ENCODE results near the gene RUFY2.
A peak's percentile ranks its signal among the peaks of the same experiment; 100 is the strongest.
"Not testable (repeated sequence)": the region's sequence is repeated elsewhere in the genome, so short reads cannot be mapped to it uniquely, and the experiment has no call there.

RUFY2 gene

DNA sequence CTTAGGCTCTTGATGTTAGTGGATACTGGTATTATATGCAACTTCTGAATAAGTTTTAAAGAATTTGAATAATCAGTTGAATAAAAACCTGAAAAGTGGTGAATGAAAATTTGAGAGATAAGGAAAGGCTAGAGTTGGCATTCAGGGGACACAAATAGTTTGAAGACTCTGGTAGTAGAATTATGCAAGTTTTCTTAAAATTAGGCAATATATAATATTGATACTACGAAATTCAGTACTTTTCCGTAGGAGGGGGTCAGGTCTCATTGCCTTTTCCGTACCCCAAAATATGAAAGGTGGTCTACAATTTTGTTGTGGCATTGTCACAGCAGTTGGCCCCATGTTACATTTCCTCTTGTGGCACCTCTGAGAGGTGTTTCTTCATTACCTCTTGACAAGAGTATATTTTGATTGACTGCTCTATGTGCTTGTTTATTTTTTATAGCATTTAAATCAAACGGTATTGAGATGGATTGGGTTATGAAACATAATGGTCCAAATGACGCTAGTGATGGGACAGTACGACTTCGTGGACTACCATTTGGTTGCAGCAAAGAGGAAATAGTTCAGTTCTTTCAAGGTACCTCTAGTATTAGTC, 70.2 kb downstream of the RUFY2 start:
- ATAC-seq, result no peak
- Mint-ChIP-seq H3K9me3 (no peaks in the 10 kb centered on the region), H3K4me3 (peak overlapping the region; percentile 81 to 91), H3K27ac (peak overlapping the region; percentile 3 to 88), H3K4me1 (peaks cover 71% of the 10 kb centered on the region), H3K27me3 (no peaks in the 10 kb centered on the region)
- no peak for DNase-seq

DNA sequence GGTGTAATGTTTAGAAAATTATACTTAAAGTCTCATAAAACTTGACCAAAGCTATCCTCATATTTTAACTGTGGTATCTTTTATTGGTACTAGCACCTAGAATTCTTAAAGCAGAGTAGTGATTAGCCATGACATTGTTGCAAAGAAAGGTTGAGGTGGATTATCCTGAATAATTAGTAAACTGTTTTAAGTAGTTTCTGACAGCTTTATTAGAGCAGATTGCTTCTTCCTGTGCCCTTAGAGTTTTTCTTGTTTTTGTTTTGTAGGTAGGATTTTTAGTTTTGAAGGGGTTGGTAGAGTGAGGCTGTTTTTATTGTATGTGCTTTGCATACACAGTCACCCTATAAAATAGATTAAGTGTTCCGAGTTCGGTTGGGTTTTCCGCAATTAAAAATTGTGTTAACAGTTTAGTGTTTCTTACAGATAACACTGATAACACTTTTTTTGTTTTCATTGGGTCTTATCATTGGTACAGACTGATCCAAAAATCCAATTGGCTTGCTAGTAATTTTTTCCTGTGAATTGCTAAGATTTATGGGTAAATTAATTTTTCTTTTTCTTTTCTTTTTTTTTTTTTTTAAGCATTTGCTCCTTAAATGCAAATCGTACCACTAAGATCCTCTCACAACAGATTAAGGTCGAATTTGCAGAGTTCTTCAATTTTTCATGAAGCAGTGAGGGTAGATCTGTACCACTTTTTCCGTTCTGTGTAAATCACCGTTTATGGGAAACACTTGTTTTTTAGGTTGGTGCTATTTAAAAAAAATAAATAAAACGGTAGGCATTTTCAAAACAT, 72.2 kb downstream of the RUFY2 start:
- peak overlapping the region; percentile 91 to 99 for H3K4me3 Mint-ChIP-seq
- no peaks in the 10 kb centered on the region for H3K27me3 Mint-ChIP-seq
- DNase-seq (no peak), ATAC-seq (no peak)
- no peaks in the 10 kb centered on the region for H3K9me3 Mint-ChIP-seq
- peak overlapping the region; percentile 69 to 90 for H3K27ac Mint-ChIP-seq
- peaks cover 75% of the 10 kb centered on the region for H3K4me1 Mint-ChIP-seq

DNA sequence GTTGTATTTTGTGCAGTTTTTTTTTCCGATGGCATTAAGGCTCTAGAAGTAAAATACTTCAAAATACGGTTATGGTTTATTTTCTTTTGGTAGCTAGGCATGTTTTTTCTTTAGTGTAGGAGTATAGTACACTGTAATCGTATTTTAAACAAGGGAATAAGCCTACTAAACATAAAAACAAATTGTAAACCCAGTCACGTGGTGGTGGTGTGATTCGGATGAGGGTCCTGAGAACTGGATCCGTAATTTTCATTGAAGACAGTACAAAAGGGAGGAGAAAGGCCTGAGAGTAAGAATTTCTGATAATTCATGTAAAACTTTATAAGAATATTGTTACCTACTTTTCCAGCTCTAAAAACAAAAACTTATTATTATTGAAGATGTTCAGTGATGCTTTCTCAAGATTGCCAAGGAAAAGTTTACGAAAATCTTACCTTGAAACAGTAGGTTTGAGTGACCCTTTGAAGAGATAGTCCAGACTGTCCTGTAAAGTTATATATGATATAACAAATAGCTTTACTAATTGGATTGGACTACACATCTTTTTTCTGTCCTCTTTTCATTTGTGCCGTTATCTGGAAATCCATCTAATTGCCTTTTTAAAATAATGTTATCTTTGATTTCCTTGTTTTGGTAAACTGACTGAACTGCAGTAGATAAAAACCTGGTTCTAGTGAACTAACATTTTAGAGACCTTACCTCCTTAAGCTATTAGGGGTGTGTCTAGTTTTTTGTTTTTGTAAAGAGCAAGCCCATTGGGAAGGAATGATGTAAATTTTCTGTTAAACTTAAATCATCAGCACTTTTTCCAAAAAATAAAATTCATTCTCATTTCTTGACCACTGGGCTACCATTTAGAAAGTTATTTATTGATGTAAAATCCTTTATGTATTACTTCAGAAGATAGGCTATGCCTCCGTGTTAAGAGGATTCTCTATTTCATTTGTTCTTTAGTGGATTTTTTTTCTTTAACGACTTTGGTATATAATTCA, 73.3 kb downstream of the RUFY2 start:
- Mint-ChIP-seq H3K27me3 (no peaks in the 10 kb centered on the region), H3K4me3 (peak overlapping the region; percentile 91 to 99), H3K9me3 (no peaks in the 10 kb centered on the region), H3K4me1 (peaks cover 65% of the 10 kb centered on the region), H3K27ac (peak overlapping the region; percentile 100)
- DNase-seq (no peak), ATAC-seq (no peak)

DNA sequence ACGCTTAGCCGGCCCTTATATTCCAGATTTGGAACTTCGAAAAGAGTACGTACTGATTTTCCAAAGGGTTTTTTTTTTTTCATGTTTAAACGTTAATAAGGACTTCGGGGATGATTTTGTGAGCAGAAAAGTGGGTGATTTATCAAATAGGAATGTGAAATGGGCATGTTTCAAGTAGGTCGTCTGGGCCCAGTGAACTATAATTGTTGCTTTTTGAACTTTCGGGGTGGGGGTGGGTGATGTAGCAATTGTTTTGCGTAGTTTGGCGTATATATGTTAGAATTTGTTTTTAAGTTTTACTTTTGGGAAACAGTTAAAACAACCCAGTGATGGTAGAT, 74.0 kb downstream of the RUFY2 start:
- peak overlapping the region; percentile 100 for H3K27ac Mint-ChIP-seq
- peaks cover 64% of the 10 kb centered on the region for H3K4me1 Mint-ChIP-seq
- H3K27me3 Mint-ChIP-seq, result no peaks in the 10 kb centered on the region
- H3K4me3 Mint-ChIP-seq, result peak overlapping the region; percentile 91 to 99
- ATAC-seq, result no peak
- DNase-seq, result no peak
- H3K9me3 Mint-ChIP-seq, result no peaks in the 10 kb centered on the region

DNA sequence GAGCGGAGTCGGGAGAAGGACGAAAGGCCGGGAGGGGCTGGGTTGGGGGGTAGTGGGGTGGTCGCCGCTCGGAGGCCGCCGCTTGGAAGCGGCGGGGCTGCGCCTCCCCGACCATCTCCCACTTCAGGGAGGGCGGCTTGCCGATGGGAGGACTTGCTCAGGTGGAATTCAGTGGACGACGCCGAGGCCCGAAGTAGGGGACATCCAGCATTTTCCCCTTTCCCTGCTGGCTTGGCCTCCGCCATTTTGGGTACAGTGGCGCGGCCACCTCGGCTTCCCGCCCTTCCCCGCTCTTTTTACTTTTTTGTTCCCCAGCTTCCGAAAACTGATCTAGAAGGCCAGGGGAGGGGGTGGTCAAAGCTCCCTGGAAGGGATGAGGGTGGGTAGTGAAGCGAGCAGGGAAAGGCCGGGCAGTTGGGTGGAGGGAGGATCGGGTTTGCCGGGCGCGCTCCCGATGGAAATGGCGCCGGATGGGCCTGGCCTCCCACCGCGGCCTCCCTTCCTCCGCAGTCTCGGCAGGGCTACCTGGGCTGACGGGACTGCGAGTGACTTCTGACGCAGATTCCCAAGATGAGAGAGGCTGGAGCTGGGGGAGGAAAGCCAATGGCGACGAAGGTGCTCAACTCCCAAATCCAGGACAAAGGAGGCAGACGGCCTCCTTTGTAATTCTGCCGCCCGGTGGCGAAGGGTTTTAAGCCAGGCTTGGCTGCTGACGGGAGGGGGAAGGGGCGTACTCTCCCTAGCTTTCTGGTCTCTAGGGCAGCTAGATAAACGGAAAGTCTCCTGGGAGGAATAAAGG, 74.6 kb downstream of the RUFY2 start, which contains the start of gene PBLD:
Gene PBLD (minus strand): TSS at position 670 of the 799 bp plus-strand sequence. CDS start 26,084 bp downstream, outside the sequence.
- ATAC-seq (peak; percentile 37), DNase-seq (peak; percentile 65 to 74)
- no peaks in the 10 kb centered on the region for H3K27me3 Mint-ChIP-seq
- peaks cover 59% of the 10 kb centered on the region for H3K4me1 Mint-ChIP-seq
- H3K4me3 Mint-ChIP-seq, result peak within 1 kb of the TSS; percentile 91 to 99
- H3K9me3 Mint-ChIP-seq, result no peaks in the 10 kb centered on the region
- H3K27ac Mint-ChIP-seq, result peak within 1 kb of the TSS; percentile 100

DNA sequence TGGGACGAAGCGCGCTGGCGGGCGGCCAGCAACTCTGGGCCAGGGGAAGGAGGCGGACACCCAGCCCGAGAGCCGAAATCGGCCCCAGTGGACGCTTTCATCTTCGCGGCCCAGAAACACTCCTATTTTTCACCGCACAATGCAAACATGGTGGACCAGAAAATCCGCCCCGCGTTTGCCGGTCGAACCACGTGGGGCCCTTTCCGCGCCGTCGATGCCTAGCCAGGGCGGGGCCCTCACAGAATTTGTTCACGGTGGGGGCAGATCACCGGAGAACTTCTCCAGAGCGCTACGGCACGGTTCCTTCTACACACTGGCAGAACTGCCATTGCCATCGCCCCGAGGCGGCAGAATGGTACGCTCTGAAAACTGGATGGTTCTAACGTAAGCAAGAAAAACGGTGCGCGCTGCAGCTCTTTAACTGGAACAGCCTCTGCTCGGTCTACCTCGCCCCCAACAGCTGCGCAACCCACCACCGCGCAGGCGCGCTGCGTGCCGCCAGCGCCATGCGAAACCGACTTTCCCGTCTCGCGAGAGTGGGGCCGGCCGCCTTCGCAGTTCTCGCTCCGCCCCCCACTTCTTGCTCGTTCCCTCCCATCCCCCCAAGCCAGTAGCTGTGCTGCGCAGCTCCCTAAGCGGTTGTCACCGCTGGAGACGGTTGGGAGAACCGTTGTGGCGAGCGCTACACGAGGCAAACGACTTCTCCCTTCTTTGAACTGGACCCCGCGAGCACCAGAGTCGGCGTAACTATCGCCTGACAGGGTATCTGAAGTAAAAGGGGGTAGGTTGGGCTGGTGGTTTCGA, 75.4 kb downstream of the RUFY2 start, which contains the start of gene HNRNPH3:
Gene HNRNPH3 (plus strand): TSS at position 610 of the 804 bp plus-strand sequence. CDS start 5,158 bp downstream, outside the sequence.
- Mint-ChIP-seq H3K4me3 (peak within 1 kb of the TSS; percentile 91 to 99), H3K9me3 (no peaks in the 10 kb centered on the region), H3K4me1 (peaks cover 51% of the 10 kb centered on the region), H3K27me3 (no peaks in the 10 kb centered on the region), H3K27ac (peak within 1 kb of the TSS; percentile 100)
- peak; percentile 98 to 99 for DNase-seq
- ATAC-seq, result peak; percentile 91

DNA sequence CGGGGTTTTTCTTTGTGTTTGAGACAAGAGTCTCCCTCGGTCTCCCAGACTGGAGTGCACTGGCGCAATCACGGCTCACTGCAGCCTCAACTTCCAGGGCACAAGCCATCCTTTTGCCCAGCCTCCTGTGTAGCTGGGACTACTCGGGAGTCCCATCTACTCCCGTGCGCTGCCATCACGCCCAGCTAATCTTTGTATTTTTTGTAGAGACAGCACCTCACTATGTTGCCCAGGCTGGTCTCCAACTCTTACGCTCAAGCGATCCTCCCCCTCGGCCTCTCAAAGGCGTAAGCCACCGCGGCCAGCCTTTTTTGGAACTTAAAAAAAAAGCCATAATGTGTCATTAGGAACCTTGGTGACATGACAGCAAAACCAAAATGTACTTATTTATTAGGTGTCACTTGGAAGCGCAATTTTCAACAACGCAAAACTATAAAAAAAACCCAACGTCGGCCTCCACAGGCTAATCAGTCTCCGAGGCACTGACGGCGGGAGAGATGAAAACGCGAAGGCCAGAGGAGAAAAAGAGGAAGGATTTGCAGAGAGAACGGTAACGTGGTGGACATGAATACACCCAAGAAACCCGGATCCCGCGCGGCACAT, 76.1 kb downstream of the RUFY2 start:
- no peaks in the 10 kb centered on the region for H3K9me3 Mint-ChIP-seq
- ATAC-seq, result no peak
- peak in 1 of 2 donors; percentile 21 for DNase-seq
- H3K27me3 Mint-ChIP-seq, result no peaks in the 10 kb centered on the region
- H3K4me1 Mint-ChIP-seq, result peaks cover 44% of the 10 kb centered on the region
- H3K27ac Mint-ChIP-seq, result peak overlapping the region; percentile 100
- H3K4me3 Mint-ChIP-seq, result peak overlapping the region; percentile 91 to 99

DNA sequence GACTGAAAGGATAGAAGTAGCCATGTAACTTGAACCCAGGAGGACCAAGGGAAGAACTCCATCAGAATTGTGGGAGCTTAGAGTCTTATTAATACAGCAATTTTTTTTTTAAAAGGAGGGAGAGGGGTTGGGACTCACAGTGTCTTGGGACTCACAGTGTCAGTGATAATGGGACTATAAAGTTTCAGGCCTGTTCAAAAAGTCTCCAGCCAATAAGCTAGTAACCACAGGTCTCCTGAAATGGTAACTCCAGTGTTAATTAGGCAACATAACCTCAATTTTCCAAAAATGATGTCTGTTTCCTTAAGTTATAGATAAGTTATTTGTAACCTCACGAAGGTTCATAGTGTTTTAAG, 77.6 kb downstream of the RUFY2 start:
- DNase-seq, result no peak
- no peak overlapping the region for H3K4me3 Mint-ChIP-seq
- H3K9me3 Mint-ChIP-seq, result no peaks in the 10 kb centered on the region
- H3K27ac Mint-ChIP-seq, result no peak overlapping the region
- peaks cover 31% of the 10 kb centered on the region for H3K4me1 Mint-ChIP-seq
- H3K27me3 Mint-ChIP-seq, result no peaks in the 10 kb centered on the region
- ATAC-seq, result no peak

DNA sequence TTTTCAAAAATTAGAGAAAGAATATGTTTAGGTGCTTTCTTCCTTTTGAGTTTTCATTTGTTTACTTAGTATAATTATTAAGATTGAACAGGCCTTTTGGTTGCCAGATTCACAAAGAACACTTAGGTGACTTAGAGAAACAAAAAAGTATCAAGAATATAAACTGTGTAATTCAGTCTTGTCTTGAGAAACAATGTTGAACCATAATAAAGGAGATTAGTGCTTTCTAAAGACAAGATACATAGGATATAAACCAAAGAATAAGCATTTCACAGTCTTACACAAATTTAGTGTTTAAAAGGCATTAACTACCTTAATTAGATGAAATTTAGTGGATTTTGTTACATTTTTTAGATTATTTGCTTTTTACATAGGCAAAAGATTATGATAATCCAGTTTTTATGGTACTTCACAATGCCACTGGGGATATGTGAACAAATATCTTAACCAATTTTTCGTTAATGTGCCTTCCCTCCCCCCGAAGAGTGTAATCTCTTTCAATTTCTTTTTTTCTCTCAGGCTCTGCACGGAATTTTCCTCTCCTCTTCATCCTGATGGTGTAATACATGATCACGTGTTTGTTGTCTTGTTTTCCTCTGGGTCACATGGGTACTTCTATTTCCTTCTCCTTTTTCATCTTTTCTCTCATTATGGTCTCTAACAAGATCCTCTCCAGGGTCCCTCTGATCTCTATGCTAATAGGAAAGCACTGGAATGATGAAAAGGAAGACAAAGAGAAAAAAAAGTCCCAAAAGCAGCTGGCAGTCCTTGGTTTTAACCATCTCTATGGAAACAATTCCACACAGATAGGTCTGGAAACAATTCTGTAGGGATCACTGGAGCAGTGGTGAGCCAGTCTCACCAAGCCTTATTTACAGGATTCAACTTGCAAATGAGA, 78.9 kb downstream of the RUFY2 start:
- Mint-ChIP-seq H3K4me1 (peaks cover 29% of the 10 kb centered on the region), H3K27me3 (no peaks in the 10 kb centered on the region), H3K27ac (peak overlapping the region in 1 of 2 donors; percentile 1), H3K4me3 (peak overlapping the region; percentile 34 to 35), H3K9me3 (no peaks in the 10 kb centered on the region)
- DNase-seq, result no peak
- no peak for ATAC-seq

DNA sequence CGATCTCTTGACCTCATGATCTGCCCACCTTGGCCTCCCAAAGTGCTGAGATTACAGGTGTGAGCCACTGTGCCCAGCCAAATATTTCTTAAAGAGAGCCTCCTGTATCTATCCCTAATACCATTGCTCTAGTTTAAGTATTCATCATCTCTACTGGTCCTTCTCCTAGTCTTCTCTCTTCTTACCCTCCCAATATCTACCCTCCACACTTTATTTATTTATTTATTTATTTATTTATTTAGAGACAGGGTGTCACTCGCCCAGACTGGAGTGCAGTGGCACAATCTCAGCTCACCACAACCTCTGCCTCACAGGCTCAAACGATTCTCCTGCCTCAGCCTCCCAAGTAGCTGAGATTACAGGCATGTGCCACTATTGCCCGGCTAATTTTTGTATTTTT, 82.7 kb downstream of the RUFY2 start:
- H3K9me3 Mint-ChIP-seq, H3K4me3 Mint-ChIP-seq, ATAC-seq, DNase-seq, H3K4me1 Mint-ChIP-seq, H3K27ac Mint-ChIP-seq, H3K27me3 Mint-ChIP-seq: not testable (repeated sequence)

DNA sequence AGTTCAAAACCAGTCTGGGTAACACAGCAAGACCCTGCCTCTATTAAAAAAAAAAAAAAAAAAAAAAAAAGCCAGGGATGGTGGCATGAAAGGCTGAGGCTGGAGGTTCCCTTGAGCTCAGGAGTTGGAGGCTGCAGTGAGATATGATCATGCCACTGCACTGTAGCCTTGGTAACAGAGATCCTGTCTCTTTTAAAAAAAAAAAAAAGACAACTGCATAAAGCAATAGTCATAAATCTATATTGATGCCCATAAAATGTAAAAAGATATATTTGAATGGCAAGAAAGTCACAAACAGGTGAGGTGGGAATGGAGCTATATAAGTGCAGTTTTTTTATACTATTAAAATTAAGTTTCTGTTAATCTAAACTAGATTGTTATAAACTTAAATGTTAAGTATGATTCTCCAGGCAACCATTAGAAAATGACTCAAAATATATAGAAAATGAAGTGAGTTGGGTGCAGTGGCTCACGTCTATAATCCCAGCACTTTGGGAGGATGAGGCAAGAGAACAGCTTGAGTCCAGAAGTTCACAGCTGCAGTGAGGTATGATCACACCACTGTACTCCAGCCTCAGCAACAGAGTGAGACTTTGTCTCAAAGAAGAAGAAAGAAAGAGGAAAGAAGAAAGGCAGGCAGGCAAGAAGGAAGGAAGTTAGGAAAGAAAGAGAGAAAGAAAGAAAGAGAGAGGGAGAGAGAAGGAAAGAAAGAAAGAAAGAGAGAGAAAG, 88.6 kb downstream of the RUFY2 start:
- Mint-ChIP-seq H3K4me1 (peaks cover 15% of the 10 kb centered on the region), H3K27ac (peak overlapping the region in 1 of 2 donors; percentile 0), H3K27me3 (no peaks in the 10 kb centered on the region), H3K4me3 (no peak overlapping the region), H3K9me3 (peaks cover 15 to 21% of the 10 kb centered on the region in 2 donors)
- DNase-seq, result no peak
- ATAC-seq, result no peak

DNA sequence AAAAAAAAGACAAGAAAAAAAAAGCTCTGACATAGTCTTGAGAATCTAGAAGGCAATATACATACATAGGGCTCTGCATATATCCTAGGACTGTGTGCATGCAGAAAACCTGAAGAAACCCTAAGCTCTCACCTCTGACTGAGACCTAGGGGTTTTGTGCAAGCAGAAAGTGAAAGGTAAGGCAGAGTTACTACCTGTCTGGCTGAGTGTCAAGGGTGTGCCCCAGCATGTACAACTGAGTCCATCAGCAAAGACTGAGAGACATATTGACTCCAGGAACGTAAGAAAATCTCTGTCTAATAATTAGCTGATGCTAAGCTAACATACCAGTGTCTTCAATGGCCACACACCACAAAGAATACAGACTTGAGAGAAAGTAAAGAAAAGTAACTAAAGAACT, 91.5 kb downstream of the RUFY2 start:
- Mint-ChIP-seq H3K4me3 (no peak overlapping the region), H3K9me3 (peaks cover 15 to 21% of the 10 kb centered on the region in 2 donors), H3K27ac (no peak overlapping the region), H3K4me1 (peaks cover 15% of the 10 kb centered on the region), H3K27me3 (no peaks in the 10 kb centered on the region)
- no peak for DNase-seq
- no peak for ATAC-seq

All from stimulated activated naive CD8-positive, alpha-beta T cell treated with anti-CD3 and anti-CD28 coated beads, Interleukin-15, amount 100 ng/mL, for 72 hours (primary cell).